ENCODE measurements around the gene HES4.
A peak's percentile ranks its signal among the peaks of the same experiment; 100 is the strongest.
"Not testable (repeated sequence)": the region's sequence is repeated elsewhere in the genome, so short reads cannot be mapped to it uniquely, and the experiment has no call there.

Gene HES4

DNA sequence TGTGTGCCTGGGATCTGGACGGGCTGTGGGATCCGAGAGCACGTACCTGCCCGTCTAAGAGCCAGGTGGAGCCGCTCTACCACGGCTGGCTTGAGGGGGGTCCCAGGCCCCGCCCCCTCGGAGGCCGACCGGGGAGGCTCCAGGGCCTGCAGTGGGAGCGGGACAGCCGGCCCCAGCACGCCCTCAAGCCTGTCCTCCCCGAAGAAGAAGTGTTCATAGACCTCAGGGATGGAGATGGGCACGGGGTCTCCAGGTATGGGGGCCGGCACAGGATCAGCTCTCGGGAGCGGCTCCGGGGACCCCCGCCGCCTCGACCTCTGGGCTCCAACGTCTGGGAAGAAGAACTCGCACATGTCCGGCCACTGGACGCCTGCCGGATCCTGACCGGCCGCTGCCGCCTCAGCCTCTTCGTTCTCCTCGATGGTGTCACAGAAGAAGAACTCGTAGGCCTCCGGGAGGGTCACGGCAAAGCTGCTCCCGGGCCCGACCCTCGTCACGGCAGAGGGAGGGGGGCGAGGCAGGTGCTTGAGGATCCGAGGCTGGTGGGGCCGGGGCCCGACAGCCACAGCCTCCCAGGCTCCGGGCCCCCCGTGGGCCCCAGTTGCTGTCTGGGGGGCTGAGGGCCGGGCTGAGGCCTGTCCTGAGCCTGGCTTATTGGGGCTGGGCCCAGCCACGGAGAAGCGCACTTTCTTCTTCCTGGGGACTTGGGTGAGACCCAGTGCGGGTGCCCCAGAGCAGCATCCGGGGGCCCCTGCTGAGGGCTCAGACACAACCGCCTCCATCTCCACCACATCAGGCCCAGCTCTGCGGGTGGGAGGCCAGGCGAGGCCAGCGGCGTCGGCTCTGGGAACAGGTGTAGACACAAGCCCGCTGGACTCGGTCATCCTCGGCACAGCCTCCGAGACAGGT, 20.8 kb downstream of the HES4 start:
- no peak for DNase-seq

GRCh38 chr1:978069-978834, 21.6 kb downstream of the HES4 start:
- no peak for DNase-seq

DNA sequence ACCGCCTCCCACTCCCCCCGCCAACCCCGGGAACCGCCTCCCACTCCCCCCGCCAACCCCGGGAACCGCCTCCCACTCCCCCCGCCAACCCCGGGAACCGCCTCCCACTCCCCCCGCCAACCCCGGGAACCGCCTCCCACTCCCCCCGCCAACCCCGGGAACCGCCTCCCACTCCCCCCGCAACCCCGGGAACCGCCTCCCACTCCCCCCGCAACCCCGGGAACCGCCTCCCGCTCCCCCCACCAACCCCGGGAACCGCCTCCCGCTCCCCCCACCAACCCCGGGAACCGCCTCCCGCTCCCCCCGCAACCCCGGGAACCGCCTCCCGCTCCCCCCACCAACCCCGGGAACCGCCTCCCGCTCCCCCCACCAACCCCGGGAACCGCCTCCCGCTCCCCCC, 23.1 kb downstream of the HES4 start:
- not testable (repeated sequence) for DNase-seq

GRCh38 chr1:975896-976683, 23.8 kb downstream of the HES4 start:
- peak; percentile 74 for DNase-seq

DNA sequence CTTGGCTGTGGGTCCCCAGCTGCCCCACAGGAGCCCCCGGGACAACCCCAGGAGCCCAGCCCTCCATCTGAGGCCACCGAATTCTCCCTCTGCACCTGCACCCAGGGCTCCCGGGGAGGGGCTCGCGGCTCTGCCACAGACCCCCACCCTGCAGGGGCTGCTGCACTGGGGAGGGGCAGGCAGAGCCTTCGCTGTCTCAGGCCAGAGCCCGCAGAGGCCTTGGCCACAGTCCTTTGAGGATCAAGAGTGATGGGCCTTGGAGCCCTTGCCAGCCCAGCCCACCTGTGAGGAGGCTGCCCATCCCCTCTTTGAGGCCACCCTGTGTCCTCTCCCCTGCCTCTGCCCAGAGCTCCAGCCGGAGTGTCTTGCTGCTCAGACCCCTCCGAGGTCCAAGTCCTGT, 24.5 kb downstream of the HES4 start:
- DNase-seq, result no peak

DNA sequence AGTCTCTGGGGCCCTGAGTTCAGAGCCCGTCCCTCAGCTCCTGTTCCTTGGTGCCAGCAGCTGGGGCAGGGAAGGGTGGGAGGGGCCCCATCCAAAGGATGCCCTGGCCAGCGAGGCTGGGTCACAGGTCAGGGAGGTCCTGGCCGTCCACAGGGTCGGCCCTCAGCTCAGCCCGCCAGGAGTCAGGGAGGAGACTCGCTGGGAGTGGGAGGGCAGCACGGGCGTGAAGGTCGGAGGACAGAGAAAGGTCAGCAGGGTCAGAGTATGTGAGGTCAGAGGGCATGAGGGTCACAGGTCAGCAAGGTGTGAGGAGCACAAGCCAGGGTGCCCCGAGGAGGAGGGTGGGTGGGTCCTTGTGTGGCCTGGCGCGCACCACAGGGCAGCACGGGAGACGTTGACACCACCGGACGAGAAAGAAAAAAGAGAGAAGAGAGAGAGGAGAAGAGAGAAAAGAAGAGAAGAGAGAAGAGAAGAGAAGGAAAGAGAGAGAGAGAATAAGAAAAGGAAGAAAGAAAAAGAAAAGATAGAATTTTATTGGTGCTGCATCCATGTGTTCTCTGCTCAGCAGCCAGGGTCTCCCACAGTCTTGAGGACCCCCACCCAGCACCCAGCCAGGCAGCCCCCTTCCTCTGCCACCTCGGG, 25.1 kb downstream of the HES4 start:
- DNase-seq, result no peak

DNA sequence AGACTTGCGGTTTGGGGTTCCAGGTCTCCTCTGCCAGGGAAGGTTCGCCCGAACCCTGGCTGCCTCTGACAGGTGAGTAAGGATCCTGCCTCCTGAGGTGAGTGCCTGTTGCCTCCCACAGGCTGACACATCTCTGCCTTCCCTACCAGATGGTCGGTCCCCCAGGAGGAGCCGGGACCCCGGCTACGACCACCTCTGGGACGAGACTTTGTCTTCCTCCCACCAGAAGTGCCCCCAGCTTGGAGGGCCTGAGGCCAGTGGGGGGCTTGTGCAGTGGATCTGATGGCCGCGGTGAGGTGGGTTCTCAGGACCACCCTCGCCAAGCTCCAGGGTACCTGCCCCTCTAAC, 25.6 kb downstream of the HES4 start:
- no peak for DNase-seq

GRCh38 chr1:973459-974292, 26.2 kb downstream of the HES4 start:
- no peak for DNase-seq

- no peak for DNase-seq
Observed at GRCh38 chr1:972726-973458, 27.0 kb downstream of the HES4 start.

DNA sequence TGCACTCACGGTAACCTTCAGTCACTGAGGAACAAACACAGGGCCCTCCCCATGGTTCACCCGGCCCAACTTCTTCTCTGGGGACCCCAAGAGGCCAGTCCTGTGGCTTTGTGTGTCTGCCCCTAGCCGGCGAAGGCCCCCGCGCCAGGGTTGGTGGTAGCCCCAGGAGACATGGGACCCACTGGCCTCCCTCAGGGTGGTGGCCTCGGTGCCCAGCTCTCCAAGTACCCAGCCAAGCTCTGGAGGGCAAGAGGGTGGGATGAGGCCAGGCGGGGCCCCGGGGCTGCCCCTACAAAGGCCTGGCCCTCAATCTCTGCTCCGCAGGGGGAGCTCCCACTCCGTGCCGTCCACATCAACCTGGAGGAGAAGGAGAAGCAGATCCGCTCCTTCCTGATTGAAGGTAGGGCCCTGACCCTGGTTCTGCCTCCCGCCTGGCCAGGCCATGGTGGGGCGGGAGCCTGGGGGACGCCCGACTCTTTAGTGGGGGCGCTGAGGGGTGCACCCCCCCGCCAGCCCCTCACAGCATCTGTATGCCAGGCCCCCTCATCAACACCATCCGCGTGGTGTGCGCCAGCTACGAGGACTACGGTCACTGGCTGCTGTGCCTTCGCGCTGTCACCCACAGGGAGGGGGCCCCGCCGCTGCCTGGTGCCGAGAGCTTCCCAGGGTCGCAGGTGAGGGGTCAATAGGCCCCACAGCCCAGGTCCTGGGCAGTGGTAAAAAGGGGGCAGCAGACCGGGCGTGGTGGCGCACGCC, 28.0 kb downstream of the HES4 start:
- no peak for DNase-seq

DNA sequence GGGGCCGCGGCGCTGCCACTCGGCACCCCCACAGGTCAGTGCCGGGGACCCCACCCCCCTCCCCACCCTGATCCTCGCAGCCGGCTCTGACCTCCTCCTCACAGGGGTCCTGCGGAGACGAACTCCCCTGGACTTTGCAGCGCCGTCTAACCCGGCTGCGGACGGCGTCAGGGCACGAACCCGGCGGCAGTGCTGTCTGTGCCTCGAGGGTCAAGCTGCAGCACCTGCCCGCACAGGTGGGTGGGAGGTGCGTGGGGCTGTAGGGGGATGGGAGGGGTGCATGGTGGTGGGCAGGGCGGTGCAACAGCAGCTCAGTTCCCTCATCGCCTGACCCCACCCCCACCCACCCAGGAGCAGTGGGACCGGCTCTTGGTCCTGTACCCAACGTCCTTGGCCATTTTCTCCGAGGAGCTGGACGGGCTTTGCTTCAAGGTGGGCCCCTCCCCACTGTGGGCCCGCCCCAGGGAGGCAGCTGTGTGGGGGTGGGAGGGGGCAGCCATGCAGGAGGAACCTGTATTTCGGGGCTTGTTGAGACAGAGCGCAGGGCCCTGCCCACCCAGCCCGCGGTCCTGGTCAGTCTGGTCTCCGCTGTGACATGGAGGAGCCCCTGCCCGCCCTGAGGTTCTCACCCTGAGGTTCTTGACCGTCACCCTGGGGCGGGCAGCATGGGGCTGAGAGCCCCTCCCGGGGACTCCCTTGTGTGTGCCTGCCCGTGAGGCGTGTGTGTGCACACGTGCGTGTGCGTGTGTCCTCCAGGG, 28.7 kb downstream of the HES4 start:
- no peak for DNase-seq

DNA sequence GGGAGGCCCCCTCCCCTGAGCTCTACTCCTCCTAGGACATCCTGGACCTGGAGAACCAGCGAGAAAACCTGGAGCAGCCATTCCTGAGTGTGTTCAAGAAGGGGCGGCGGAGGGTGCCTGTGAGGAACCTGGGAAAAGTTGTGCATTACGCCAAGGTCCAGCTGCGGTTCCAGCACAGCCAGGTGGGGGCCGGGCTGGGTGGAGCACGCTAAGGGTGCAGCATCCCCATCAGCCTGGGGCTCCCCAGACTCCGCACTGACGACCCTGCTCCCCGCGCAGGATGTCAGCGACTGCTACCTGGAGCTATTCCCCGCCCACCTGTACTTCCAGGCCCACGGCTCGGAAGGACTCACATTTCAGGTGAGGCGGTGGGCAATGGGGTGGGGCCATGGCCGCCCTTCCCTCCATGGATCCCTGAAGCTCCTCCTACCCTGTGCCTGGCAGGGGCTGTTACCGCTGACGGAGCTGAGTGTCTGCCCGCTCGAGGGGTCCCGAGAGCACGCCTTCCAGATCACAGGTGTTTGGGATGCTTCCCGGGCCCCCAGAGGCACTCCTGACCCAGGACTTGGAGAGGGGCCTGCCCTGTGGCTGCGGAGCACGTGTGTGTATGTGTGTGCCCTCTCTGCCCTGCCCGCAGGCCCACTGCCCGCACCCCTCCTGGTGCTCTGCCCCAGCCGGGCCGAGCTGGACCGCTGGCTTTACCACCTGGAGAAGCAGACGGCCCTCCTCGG, 29.5 kb downstream of the HES4 start:
- no peak for DNase-seq

DNA sequence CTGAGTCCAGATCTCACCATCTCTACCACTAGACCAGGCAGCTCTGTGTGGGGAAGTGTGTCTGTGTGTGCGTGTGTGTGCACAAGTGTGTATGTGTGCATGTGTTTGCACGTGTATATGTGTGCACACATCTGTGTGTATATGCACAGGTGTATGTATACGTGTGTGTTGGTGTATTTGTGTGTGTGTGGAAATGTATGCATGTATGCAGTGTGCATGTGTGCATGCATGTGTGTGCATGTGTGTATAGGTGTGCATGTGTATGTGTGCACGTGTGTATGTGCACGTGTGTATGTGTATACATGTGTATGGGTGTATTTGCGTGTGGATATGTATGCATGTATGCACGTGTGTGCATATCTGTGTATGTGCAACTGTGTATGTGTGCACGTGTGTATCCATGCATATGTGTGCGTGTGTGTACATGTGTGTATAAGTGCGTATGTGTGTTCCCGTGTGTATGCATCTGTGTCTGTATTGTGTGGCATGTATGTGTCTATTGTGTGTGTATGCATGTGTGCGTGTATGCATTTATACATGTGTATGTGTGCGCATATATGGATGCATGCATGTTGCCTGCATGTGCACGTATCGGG, 30.5 kb downstream of the HES4 start:
- DNase-seq, result no peak

GRCh38 chr1:967466-968343, 32.2 kb downstream of the HES4 start:
- no peak for DNase-seq

DNA sequence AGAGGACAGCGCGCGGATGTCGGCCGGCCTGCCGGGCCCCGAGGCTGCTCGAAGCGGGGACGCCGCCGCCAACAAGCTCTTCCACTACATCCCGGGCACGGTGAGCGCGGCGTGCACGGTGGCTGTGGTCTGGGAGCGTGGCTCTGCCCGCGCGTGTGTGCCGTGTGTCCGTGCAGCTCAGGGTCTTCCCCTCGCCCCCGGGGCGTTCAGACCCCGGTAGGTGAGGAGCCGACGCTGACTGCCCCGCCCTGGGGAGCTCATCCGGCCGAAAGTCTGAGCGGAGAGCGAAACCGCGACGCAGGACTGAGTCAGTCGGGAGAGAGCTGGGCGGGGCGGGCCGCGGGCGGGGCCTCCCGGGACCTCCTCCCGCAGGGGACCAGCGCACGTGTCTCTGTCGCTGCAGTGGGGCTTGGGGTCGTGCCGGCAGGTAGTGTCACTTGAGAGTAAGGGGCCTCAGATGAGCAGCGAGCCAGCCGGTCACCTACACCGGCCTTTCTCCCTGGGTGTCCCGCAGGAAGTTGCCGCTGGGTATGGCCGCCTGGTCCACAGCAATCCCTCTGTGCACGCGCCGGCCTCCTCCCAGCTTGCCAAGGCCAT, 33.1 kb downstream of the HES4 start:
- DNase-seq, result peak; percentile 73

DNA sequence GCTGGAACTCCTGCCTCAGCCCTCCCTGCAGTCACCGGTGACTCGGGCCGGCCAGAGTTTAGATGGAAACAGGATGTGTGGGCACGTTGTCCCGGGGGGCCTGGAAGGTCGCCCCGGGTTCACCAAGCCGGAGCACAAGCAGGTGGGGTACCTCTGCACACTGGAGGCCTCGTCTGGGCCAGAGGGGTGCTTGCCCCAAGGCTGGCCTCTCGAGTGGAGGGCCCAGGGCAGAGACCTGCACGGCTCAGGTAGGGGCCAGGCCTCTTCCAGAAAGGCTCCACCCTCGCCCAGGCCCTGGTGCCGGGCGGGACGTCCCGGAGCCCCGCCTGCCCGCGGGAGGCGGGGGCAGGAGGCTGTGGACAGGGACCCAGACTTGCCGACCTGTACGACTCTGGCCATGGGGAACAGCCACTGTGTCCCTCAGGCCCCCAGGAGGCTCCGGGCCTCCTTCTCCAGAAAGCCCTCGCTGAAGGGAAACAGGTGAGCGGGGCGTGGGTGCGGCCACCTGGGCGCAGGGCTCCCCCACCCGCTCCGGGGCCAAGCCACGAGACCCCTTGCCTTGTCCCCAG, 33.7 kb downstream of the HES4 start, which contains the start of gene PLEKHN1:
Gene PLEKHN1 (plus strand): TSS at position 348 of the 569 bp plus-strand sequence. CDS start 50 bp downstream, at position 398.
- peak; percentile 10 for DNase-seq
